ENCODE measurements around the gene HPCAL4.

Gene HPCAL4

GRCh38 chr1:39691383-39692151 is at the start of gene HPCAL4:
TSS of gene HPCAL4 (minus strand) at chr1:39691433. CDS start at chr1:39684603, 6,830 bp downstream.
- no peaks in the 10 kb centered on the region for H3K9me3 Mint-ChIP-seq
- no peak within 1 kb of the TSS for H3K27ac Mint-ChIP-seq
- peak within 1 kb of the TSS; percentile 69 for H3K4me3 Mint-ChIP-seq
- H3K36me3 Mint-ChIP-seq (ENCODE audit: low read depth) = no peaks in the 10 kb centered on the region
- H3K4me1 Mint-ChIP-seq (ENCODE audit: low read depth) = peaks cover 45% of the 10 kb centered on the region
- H3K27me3 Mint-ChIP-seq = peaks cover 20% of the 10 kb centered on the region
- DNase-seq = peak; percentile 89

- Mint-ChIP-seq H3K4me1 (ENCODE audit: low read depth) (peaks cover 38% of the 10 kb centered on the region), H3K4me3 (peak within 1 kb of the TSS; percentile 97), H3K36me3 (ENCODE audit: low read depth) (peaks cover 49% of the 10 kb centered on the region), H3K9me3 (no peaks in the 10 kb centered on the region), H3K27me3 (peaks cover 19% of the 10 kb centered on the region), H3K27ac (peak within 1 kb of the TSS; percentile 95)
- peak; percentile 97 for DNase-seq
Observed at GRCh38 chr1:39738622-39739366, 47.6 kb upstream of the HPCAL4 start, which contains the start of gene PPIE. TSS of gene PPIE (plus strand) at chr1:39738882. CDS start at chr1:39738901, 19 bp downstream.

- H3K36me3 Mint-ChIP-seq (ENCODE audit: low read depth) = peaks cover 38% of the 10 kb centered on the region
- H3K4me1 Mint-ChIP-seq (ENCODE audit: low read depth) = peaks cover 41% of the 10 kb centered on the region
- no peak for DNase-seq
- H3K27me3 Mint-ChIP-seq = peaks cover 31% of the 10 kb centered on the region
- peak overlapping the region; percentile 28 for H3K27ac Mint-ChIP-seq
- H3K4me3 Mint-ChIP-seq = no peak overlapping the region
- H3K9me3 Mint-ChIP-seq = no peaks in the 10 kb centered on the region
Observed at GRCh38 chr1:39737546-39738169, 46.4 kb upstream of the HPCAL4 start.

- Mint-ChIP-seq H3K9me3 (no peaks in the 10 kb centered on the region), H3K27ac (no peak overlapping the region), H3K4me3 (no peak overlapping the region), H3K27me3 (peaks cover 41% of the 10 kb centered on the region), H3K4me1 (ENCODE audit: low read depth) (peaks cover 34% of the 10 kb centered on the region), H3K36me3 (ENCODE audit: low read depth) (peaks cover 18% of the 10 kb centered on the region)
- DNase-seq = no peak
Observed at GRCh38 chr1:39735731-39736130, 44.5 kb upstream of the HPCAL4 start.

- no peaks in the 10 kb centered on the region for H3K9me3 Mint-ChIP-seq
- no peak overlapping the region for H3K4me3 Mint-ChIP-seq
- peaks cover 66% of the 10 kb centered on the region for H3K27me3 Mint-ChIP-seq
- peaks cover 24% of the 10 kb centered on the region for H3K4me1 Mint-ChIP-seq (ENCODE audit: low read depth)
- H3K27ac Mint-ChIP-seq = no peak overlapping the region
- DNase-seq = no peak
- no peaks in the 10 kb centered on the region for H3K36me3 Mint-ChIP-seq (ENCODE audit: low read depth)
Observed at GRCh38 chr1:39733161-39733560, 41.9 kb upstream of the HPCAL4 start.

GRCh38 chr1:39732730-39733129 is 41.5 kb upstream of the HPCAL4 start:
- Mint-ChIP-seq H3K9me3 (no peaks in the 10 kb centered on the region), H3K27ac (no peak overlapping the region), H3K4me3 (no peak overlapping the region), H3K4me1 (ENCODE audit: low read depth) (peaks cover 26% of the 10 kb centered on the region), H3K36me3 (ENCODE audit: low read depth) (no peaks in the 10 kb centered on the region), H3K27me3 (peaks cover 70% of the 10 kb centered on the region)
- no peak for DNase-seq

GRCh38 chr1:39729842-39730241 is 38.6 kb upstream of the HPCAL4 start:
- Mint-ChIP-seq H3K4me1 (ENCODE audit: low read depth) (peaks cover 22% of the 10 kb centered on the region), H3K36me3 (ENCODE audit: low read depth) (no peaks in the 10 kb centered on the region), H3K4me3 (no peak overlapping the region), H3K27me3 (peaks cover 80% of the 10 kb centered on the region), H3K27ac (no peak overlapping the region), H3K9me3 (no peaks in the 10 kb centered on the region)
- no peak for DNase-seq

GRCh38 chr1:39729030-39729429 is 37.8 kb upstream of the HPCAL4 start:
- peaks cover 80% of the 10 kb centered on the region for H3K27me3 Mint-ChIP-seq
- no peaks in the 10 kb centered on the region for H3K9me3 Mint-ChIP-seq
- no peak for DNase-seq
- no peak overlapping the region for H3K27ac Mint-ChIP-seq
- peaks cover 22% of the 10 kb centered on the region for H3K4me1 Mint-ChIP-seq (ENCODE audit: low read depth)
- H3K36me3 Mint-ChIP-seq (ENCODE audit: low read depth) = no peaks in the 10 kb centered on the region
- H3K4me3 Mint-ChIP-seq = no peak overlapping the region

- H3K4me1 Mint-ChIP-seq (ENCODE audit: low read depth) = peaks cover 18% of the 10 kb centered on the region
- H3K27me3 Mint-ChIP-seq = peaks cover 70% of the 10 kb centered on the region
- H3K27ac Mint-ChIP-seq = no peak overlapping the region
- no peaks in the 10 kb centered on the region for H3K36me3 Mint-ChIP-seq (ENCODE audit: low read depth)
- no peaks in the 10 kb centered on the region for H3K9me3 Mint-ChIP-seq
- H3K4me3 Mint-ChIP-seq = no peak overlapping the region
- DNase-seq = no peak
Observed at GRCh38 chr1:39727932-39728317, 36.7 kb upstream of the HPCAL4 start.

GRCh38 chr1:39727221-39727931 is 36.1 kb upstream of the HPCAL4 start:
- Mint-ChIP-seq H3K27ac (no peak overlapping the region), H3K27me3 (peaks cover 66% of the 10 kb centered on the region), H3K9me3 (no peaks in the 10 kb centered on the region), H3K4me1 (ENCODE audit: low read depth) (peaks cover 17% of the 10 kb centered on the region), H3K4me3 (no peak overlapping the region), H3K36me3 (ENCODE audit: low read depth) (no peaks in the 10 kb centered on the region)
- no peak for DNase-seq

GRCh38 chr1:39726600-39726999 is 35.4 kb upstream of the HPCAL4 start:
- Mint-ChIP-seq H3K4me1 (ENCODE audit: low read depth) (peaks cover 17% of the 10 kb centered on the region), H3K9me3 (no peaks in the 10 kb centered on the region), H3K4me3 (no peak overlapping the region), H3K27me3 (peaks cover 65% of the 10 kb centered on the region), H3K36me3 (ENCODE audit: low read depth) (no peaks in the 10 kb centered on the region), H3K27ac (no peak overlapping the region)
- no peak for DNase-seq

GRCh38 chr1:39722495-39722894 is 31.3 kb upstream of the HPCAL4 start:
- no peak for DNase-seq
- Mint-ChIP-seq H3K27ac (no peak overlapping the region), H3K9me3 (no peaks in the 10 kb centered on the region), H3K27me3 (peaks cover 42% of the 10 kb centered on the region), H3K4me3 (no peak overlapping the region), H3K4me1 (ENCODE audit: low read depth) (peaks cover 5% of the 10 kb centered on the region), H3K36me3 (ENCODE audit: low read depth) (no peaks in the 10 kb centered on the region)

GRCh38 chr1:39721664-39722063 is 30.4 kb upstream of the HPCAL4 start:
- no peak for DNase-seq
- Mint-ChIP-seq H3K36me3 (ENCODE audit: low read depth) (no peaks in the 10 kb centered on the region), H3K27me3 (peaks cover 42% of the 10 kb centered on the region), H3K27ac (no peak overlapping the region), H3K9me3 (no peaks in the 10 kb centered on the region), H3K4me1 (ENCODE audit: low read depth) (peaks cover 2% of the 10 kb centered on the region), H3K4me3 (no peak overlapping the region)

Data from activated T-cell treated with anti-CD3 and anti-CD28 coated beads, Interleukin-2, amount 50 U/mL, for 24 hours (primary cell).